Body of pancreas (tissue), 4 donors: ENCODE measurements around the gene MLLT10.

Experiments
- POLR2A ChIP-seq, 3 donors: fragments of 450-650 bp; IDR thresholded peaks; one replicate each; pipeline ENCODE4 v1.6.1; 2016; ENCODE audit warnings: antibody characterized with exemption in 3 of 3, mild to moderate bottlenecking in 2 of 3
- TF ChIP-seq, protein P1 (sequence below), 7 experiments: fragments of 450-650 bp in 4 of 7; fragments of 200-600 bp in 3 of 7; sonication (generic) in 3 of 7; IDR thresholded peaks; one replicate each; pipeline ENCODE4 v1.5.1; 2016 to 2019; ENCODE audit warnings: antibody characterized with exemption in 7 of 7

DNA sequence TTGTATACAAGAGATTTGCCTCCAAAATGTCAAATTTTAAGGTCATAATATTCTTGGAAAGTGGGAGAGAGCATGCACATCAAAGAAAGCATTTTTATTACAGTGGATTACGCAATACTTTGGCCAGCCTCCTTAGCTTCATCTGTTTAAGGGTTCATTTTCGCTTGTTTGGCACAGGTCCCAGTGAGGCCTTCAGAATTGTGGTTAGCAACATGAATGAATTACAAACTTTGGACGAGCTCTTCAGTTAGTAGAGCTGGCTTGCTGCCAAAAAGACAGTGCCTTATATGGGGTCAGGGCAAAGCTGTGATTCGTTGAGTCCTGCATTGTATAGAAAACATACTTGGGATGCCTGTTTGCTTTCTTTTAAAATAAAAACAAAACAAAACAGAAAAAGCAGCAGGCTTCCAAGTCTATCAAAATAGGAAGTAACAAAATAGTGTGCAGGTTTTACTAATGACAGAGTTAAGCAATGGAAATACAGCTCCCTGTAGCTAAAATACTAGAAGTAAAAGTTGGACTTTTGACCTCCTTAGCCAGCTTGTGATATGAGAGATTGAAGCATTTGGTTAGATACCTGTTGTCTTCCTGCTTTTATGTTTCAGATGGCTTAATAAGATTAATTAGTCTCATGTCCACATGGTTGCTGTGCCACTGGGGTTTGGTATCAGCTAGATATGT lies 190.8 kb downstream of the MLLT10 start:
- TF ChIP-seq POLR2A (IDR thresholded peaks at IDR 0.05) = no peak
- TF ChIP-seq, protein P1, sequence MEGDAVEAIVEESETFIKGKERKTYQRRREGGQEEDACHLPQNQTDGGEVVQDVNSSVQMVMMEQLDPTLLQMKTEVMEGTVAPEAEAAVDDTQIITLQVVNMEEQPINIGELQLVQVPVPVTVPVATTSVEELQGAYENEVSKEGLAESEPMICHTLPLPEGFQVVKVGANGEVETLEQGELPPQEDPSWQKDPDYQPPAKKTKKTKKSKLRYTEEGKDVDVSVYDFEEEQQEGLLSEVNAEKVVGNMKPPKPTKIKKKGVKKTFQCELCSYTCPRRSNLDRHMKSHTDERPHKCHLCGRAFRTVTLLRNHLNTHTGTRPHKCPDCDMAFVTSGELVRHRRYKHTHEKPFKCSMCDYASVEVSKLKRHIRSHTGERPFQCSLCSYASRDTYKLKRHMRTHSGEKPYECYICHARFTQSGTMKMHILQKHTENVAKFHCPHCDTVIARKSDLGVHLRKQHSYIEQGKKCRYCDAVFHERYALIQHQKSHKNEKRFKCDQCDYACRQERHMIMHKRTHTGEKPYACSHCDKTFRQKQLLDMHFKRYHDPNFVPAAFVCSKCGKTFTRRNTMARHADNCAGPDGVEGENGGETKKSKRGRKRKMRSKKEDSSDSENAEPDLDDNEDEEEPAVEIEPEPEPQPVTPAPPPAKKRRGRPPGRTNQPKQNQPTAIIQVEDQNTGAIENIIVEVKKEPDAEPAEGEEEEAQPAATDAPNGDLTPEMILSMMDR (IDR thresholded peaks at IDR 0.05) = no peak
